ENCODE measurements around the gene RPAP2.

DNA sequence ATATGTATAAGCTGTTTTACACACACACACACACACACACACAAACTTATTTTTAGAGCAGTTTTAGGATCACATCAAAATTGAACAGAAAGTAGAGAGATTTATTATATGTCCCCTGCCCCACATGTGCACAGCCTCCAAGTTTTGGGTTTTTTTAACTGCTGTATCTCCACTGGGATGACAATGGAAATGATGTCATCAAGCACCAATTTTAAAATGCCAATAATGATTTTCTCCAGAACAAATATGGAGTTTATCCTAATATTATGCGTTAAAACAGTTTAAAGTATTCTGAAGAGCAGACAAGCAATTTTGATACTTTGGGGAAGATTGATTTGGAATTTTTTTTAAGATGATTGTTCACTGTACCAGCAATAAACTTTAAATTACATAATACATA, 131.2 kb downstream of the RPAP2 start:
- TF ChIP-seq, protein P1, sequence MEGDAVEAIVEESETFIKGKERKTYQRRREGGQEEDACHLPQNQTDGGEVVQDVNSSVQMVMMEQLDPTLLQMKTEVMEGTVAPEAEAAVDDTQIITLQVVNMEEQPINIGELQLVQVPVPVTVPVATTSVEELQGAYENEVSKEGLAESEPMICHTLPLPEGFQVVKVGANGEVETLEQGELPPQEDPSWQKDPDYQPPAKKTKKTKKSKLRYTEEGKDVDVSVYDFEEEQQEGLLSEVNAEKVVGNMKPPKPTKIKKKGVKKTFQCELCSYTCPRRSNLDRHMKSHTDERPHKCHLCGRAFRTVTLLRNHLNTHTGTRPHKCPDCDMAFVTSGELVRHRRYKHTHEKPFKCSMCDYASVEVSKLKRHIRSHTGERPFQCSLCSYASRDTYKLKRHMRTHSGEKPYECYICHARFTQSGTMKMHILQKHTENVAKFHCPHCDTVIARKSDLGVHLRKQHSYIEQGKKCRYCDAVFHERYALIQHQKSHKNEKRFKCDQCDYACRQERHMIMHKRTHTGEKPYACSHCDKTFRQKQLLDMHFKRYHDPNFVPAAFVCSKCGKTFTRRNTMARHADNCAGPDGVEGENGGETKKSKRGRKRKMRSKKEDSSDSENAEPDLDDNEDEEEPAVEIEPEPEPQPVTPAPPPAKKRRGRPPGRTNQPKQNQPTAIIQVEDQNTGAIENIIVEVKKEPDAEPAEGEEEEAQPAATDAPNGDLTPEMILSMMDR (IDR thresholded peaks at IDR 0.05; ENCODE audit: extremely low read depth in 1 of 2, insufficient read depth in 1 of 2, low read depth in 1 of 2, low read length in 2 of 2): no peak
- TF ChIP-seq MYC (IDR thresholded peaks at IDR 0.05; ENCODE audit: low read depth, low read length): no peak
- TF ChIP-seq, protein P2, sequence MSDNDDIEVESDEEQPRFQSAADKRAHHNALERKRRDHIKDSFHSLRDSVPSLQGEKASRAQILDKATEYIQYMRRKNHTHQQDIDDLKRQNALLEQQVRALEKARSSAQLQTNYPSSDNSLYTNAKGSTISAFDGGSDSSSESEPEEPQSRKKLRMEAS (IDR thresholded peaks at IDR 0.05; ENCODE audit: insufficient read depth, insufficient read length): no peak
- no peak for TF ChIP-seq POLR2A (IDR thresholded peaks at IDR 0.05; ENCODE audit: low read depth, low read length)
- TF ChIP-seq EZH2 (IDR thresholded peaks at IDR 0.05; ENCODE audit: borderline replicate concordance, low read depth, low read length, severe bottlenecking): no peak

All from endothelial cell of umbilical vein (primary cell).